GM19452 (cell line): ENCODE data around the gene ANKRD28.
"Not testable (repeated sequence)": the region's sequence is repeated elsewhere in the genome, so short reads cannot be mapped to it uniquely, and the experiment has no call there.

Experiments used
- ATAC-seq: cut with Tn5 transposase; IDR thresholded peaks from one replicate; pipeline ENCODE4 v1.9.1; 2021; ENCODE audit not compliant: unreplicated experiment

Gene ANKRD28

DNA sequence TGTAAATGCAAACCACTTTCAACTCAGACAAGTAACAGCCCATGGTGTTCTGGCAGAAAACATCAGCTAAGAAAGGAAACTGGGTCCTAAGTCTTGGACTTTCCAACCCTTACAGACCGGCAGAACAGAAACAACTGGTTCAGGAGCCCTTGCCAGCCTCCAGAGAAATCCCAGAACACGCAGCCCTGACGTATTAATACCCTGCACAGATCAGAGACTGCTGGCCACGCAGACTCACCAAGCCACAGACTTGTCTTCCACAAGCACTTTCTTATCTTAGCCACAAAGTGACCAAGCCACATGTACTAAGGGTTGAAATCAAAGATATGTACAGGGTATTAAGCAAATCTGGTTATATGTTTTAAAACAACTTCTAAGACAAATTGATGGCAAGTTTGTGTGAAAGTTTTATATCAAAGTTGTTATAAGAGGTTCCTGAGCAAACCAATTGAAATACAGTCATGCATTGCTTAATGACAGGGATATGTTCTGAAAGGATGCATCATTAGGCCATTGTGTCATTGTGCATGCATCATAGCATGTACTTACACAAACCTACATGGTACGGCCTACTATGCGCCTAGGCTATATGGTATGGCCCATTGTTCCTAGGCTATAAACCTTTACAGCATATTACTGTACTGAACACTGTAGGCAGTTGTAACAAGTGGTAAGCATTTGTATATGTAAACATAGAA is 159.4 kb downstream of the ANKRD28 start:
- no peak for ATAC-seq

DNA sequence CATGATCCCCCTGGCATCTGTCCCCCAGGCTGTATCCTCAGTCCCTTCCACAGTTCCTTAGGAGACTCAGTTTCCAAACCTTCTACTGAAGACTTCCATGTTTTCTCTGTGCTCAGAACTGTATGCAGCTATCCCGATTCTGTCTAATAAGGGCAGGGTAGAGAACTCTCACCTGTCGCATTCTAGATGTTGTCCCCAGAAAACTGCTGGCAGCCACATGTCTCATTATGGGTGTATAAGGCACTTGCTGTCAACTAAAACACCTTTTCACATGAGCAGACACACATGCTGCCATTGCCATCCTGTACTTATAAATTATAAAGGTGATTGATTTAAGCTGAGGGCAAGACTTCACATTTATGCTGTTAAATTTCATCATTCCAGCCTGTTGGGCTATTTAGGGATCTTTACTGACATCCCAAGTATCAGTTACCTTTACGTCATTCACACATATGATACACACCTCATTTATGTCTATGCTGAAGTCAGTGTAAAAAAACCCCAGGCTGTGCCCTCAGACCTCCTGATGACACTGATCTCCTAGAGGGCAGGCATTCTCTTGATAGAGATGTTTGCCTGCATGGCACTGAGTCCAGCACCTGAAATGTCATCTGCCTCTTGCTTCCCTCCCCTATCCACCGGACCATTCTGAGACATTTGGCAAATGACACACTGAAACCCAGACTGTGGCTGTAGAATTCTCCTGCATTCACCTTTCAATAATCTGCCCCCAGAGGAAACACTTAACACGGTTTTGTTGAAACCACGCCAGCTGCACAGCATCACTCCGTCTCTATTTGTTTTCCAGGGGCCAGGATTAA is 160.4 kb downstream of the ANKRD28 start:
- no peak for ATAC-seq

DNA sequence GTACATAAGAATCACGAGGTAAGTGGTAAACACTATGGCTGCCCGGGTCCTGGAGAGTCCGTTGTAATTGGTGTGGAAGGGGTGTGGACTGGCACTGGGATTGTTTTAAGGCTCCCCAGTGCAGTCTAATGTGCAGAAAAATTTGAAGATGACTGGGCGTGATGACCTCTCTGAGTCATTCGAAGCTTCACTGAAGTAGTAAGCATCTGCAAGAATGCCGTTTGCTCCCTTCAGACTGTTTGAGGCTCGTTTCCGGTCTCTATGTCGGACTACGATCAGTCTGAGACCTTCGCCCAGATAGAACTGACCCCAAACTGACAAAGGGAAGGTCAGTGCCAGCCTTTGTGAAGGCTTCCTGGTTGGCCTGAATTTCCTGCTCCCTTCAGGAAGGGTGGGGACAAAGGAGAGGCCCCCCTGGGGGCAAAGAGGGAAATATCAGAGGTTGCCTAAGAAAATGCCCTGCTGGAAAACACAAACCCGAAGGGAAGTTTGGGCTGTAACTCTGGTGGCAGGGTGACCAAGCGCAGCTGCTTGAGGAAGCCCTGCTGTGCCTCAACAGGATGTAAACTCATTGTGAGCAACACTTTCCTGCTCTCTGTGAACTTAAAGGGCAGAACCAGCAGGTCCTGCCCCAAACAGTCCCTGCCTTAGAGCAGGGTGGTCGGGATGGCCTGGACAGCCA is 161.6 kb downstream of the ANKRD28 start:
- ATAC-seq = peak; percentile 77

- no peak for ATAC-seq
These were observed 162.6 kb downstream of the ANKRD28 start for GRCh38 chr3:15635121-15635661.

DNA sequence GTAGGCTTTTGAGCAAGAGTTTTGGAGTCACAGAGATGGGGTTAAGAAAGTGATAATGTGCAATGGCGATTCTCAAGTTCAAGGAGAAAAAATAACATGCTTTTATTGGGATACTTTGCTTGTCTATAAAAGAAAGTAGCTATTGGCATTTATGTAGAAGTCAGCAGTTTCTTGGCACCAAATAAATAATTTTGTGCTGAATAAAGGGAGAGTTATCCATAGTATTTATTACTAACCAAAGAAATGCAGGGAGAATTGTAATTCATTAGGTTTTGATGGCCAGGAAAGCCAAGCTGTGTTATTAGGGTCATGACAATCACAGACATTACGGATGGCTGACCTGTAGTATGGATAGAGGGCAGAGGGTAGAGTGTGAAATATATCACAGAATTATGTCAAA is 163.1 kb downstream of the ANKRD28 start:
- ATAC-seq = no peak

DNA sequence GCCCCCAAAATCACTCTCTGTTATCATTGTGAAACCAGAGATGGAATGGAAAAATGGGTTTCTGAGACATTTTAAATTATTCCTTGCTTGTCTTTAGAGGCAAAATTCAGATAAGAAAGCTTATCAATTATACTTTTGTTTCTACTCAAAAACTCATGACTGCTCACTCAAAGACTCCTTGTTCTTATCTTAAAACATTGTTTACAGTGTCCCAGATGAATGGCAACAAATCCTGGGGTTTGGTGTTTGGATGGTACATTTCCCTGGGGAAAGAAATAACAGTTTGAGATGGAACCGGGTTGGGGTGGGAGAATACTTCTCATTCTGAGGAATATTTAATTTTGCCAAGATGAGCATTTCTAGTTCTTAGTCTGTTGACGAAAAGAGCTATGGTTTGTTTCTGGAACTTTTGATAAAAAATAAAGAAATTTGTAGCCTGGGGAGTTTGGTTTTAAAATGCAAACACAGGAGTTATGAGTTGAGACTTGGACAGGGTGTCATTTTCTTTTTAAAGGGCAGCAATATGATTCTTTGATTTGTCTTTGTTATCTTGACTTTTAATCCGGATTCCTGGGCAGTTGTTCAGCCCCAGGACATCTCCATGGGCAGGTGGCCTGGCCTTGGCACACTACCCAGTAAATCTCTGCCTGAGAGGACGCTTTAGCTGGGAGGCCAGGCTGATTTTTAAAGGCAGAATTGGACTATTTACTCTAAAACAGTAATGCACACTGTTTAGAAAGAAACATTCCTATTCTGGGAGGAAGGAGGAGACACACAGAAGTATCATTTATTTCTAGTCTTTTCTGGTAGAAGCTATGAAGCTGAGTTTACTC is 163.8 kb downstream of the ANKRD28 start:
- ATAC-seq = no peak

- no peak for ATAC-seq
These were observed 164.6 kb downstream of the ANKRD28 start for GRCh38 chr3:15633159-15633558.

GRCh38 chr3:15632212-15632580 is 165.6 kb downstream of the ANKRD28 start:
- ATAC-seq = no peak

DNA sequence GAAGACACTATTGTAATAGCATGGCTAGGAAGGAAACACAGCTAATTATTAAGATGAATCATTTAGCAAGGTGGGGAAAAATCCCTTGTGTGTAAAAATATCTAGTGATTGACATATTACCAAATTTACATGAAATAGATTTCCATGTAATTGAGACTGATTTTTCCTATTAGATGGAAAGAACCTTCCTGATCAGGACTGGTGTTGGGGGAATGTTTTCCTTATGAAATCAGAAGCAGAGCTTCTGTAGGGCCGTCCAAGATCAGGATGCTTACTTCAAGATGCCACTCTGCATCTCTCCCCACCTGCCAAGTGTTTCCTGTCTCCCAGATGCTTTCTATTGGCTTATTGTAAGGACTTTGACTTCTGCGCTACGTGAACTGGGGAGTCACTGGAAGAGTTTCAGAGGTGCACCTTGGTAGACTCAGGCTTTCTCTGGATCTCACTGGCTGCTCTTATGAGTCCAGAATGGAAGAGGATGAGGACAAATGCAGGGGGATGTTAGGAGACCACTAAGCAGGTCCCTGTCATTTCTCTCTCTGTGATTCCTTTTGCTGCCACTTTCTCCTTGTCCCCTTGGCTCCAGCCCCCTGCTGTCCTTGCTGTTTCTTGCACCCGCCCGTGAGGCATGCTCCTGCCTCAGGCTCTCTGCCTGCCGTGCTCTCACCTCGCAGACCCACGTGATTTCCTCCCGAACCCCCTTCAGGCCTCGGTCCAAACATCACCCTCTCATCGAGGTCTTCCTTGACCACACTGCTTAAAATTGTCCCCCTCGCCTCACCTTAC is 166.2 kb downstream of the ANKRD28 start:
- no peak for ATAC-seq

- ATAC-seq = peak; percentile 42
These were observed 167.0 kb downstream of the ANKRD28 start for GRCh38 chr3:15630646-15631350.

DNA sequence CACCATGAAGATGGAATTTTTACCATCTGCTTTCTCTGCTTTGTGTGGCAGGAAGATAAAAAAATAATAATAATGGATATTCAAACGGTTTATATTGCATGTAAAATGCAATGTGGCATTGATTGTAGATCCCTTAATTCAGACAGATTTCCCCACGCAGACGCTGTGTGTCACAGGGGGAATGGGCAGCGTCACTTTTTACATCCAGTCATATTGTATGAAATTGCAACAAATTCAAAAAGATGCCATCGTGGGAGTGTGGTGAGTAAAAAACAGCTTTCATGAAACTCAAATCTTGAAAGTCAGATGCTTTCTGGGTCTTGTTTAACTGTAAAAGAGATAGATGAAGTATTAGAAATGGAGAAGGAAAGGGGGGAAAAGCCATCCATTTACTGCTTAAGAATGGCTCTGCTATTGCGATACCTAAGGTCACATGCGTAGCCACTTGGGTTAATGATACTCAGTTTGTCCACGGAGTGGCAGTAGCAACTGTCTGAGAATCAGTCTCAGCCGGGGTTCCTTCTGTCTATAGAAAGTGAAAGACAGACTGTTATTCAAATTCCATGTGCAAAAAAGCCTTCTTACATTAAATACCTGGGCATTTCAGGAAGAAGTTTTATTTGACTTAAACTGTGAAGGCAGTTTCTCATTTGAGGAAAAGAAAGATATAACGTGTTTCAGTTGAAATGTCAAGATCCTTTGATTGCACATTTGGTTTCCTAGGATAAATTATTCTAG is 167.8 kb downstream of the ANKRD28 start:
- ATAC-seq = peak; percentile 98

GRCh38 chr3:15628967-15629366 is 168.8 kb downstream of the ANKRD28 start:
- ATAC-seq = no peak

DNA sequence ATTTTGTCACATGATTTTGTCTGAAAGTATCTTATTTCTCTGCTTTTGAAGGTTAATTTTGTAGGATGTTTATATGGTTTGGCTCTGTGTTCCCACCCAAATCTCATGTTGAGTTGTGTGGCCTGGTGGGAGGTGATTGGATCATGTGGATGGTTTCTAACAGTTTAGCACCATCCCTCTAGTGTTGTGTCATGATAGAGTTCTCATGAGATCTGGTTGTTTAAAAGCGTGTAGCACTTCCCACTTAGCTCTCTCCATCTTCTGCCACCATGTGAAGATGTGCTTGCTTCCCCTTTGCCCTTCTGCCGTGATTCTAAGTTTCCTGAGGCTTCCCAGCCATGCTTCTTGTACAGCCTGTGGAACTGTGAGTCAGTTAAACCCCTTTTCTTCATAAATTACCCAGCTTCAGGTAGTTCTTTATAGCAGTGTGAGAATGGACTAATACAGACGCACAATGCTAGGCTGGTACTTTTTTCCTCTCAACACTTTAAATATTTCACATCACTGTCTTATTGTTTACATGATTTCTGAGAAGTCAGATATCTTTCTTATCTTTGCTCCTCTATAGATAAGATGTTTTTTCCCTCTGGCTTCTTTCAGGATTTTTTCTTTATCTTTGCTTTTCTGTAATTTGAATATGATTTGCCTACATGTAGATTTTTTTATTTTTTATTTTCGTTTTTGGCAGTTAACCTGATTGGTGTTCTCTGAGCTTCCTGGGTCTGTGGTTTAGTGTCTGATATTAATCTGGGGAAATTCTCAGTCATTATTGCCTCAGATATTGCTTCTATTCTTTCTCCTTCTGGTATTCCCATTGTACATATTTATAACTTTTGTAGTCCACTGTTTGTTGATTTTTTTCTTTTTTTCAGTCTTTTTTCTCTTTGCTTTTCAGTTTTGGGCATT is 174.0 kb downstream of the ANKRD28 start:
- no peak for ATAC-seq

GRCh38 chr3:15619659-15620464 is 177.9 kb downstream of the ANKRD28 start:
- ATAC-seq = not testable (repeated sequence)
